GM18508 (cell line): Measurements from ENCODE around the gene ANKH.
"Not testable (repeated sequence)": the region's sequence is repeated elsewhere in the genome, so short reads cannot be mapped to it uniquely, and the experiment has no call there.

Experiments
- ATAC-seq: cut with Tn5 transposase; IDR thresholded peaks from one replicate; pipeline ENCODE4 v1.9.1; 2021; ENCODE audit warnings: moderate number of reproducible peaks; ENCODE audit not compliant: insufficient read depth, unreplicated experiment

Gene ANKH

GRCh38 chr5:14884062-14884612 is 12.6 kb upstream of the ANKH start:
- no peak for ATAC-seq

GRCh38 chr5:14882658-14883580 is 11.3 kb upstream of the ANKH start:
- no peak for ATAC-seq

DNA sequence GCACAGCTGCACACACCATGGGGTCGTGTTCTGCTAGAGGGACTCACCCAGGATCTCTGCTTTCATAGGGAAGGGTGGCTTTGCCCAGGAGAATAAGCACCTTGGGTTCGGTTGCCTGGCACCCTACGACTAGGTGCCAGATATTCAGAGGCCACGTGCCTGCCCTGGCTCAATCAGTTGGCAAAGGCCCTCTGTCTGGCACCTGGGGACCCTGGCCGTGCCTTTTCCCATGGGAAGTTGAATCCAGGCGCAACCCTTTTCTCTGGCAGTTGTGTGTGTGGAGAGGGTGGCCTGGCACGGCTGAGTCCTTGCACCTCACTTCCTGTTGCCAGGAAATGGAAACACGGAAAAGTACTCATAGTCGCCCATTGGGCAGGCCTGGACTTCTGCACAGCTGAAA is 10.2 kb upstream of the ANKH start:
- ATAC-seq, result no peak

DNA sequence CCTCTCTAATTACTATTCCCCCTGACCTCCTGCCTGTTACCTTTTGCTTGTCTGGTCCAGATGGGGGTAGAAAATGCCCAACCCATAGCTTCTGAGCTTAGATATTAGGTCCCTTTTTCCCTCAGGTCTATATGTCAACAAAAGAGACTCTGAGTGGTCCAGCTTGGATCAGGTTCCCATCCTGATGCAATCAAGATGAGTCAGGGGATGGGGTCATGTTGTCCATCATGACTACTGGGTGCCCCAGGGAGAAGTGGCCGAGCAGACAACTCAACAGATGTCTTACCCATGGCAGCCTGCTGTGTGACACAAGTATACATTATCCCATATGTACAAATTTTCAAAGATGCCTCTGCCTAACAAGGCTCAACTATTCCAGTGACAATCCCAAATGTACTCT is 9.1 kb upstream of the ANKH start:
- ATAC-seq, result no peak

GRCh38 chr5:14879937-14880589 is 8.5 kb upstream of the ANKH start:
- ATAC-seq, result no peak

- ATAC-seq, result no peak
These were observed 7.8 kb upstream of the ANKH start for GRCh38 chr5:14879393-14879792.

DNA sequence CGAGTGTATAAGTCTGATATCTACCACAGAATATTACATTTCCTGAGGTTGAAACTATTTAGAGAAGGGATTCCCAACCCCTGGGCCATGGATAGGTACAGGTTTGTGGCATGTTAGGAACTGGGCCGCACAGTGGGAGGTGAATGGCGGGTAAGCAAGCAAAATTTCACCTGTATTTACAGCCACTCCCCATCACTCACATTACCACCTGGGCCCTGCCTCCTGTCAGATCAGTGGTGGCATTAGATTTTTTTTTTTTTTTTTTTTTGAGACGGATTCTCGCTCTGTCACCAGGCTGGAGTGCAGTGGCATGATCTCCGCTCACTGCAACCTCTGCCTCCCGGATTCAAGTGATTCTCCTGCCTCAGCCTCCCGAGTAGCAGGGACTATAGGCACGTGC is 6.6 kb upstream of the ANKH start:
- not testable (repeated sequence) for ATAC-seq

GRCh38 chr5:14876095-14876494 is 4.5 kb upstream of the ANKH start:
- no peak for ATAC-seq

DNA sequence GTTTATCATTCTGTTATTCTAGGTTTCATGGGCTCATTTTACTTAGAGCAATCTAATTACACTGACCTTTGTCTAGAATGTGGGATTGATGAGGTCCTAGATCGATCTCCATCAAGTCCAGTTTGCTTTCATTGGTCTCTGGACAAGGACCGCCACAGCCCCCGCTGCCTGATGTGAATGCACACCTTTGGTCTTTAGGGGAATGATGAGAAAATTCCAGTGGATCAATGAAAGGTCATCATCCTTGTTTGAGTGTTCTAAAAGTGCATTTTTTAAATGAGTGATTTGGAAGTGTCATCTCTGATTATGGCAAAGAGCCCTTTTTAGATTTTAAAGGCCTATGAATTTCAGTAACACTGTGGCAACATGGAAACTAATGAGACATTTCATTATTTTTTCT is 2.2 kb upstream of the ANKH start:
- no peak for ATAC-seq

GRCh38 chr5:14873093-14873492 is 1.5 kb upstream of the ANKH start:
- no peak for ATAC-seq

- ATAC-seq, result peak; percentile 23
These were observed 752 bp upstream of the ANKH start for GRCh38 chr5:14872070-14872989.

- no peak for ATAC-seq
These were observed 1.0 kb downstream of the ANKH start for GRCh38 chr5:14870337-14871213.

GRCh38 chr5:14869668-14870164 is 1.9 kb downstream of the ANKH start:
- ATAC-seq, result no peak

- ATAC-seq, result no peak
These were observed 2.3 kb downstream of the ANKH start for GRCh38 chr5:14869233-14869632.

- ATAC-seq, result no peak
These were observed 2.8 kb downstream of the ANKH start for GRCh38 chr5:14868771-14869170.

- no peak for ATAC-seq
These were observed 7.3 kb downstream of the ANKH start for GRCh38 chr5:14864181-14864812.

DNA sequence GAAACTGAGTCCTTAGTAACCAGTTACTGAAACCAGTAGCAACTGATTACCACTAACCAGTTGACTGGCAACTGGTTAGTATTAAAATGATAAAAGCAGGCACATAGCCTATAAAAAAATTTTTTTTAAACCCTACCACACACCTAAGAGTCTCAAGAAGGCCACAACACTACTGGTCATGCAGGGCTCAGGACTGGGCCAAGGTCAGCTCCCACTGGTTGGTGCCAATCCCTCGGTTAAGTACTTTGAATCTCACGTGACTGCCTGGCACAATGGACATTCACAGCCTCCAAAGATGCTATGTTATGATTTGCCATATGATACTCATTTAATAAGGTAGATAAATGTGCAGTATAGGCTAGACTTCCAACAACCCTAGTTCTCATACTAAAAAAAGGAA is 8.5 kb downstream of the ANKH start:
- ATAC-seq, result no peak

DNA sequence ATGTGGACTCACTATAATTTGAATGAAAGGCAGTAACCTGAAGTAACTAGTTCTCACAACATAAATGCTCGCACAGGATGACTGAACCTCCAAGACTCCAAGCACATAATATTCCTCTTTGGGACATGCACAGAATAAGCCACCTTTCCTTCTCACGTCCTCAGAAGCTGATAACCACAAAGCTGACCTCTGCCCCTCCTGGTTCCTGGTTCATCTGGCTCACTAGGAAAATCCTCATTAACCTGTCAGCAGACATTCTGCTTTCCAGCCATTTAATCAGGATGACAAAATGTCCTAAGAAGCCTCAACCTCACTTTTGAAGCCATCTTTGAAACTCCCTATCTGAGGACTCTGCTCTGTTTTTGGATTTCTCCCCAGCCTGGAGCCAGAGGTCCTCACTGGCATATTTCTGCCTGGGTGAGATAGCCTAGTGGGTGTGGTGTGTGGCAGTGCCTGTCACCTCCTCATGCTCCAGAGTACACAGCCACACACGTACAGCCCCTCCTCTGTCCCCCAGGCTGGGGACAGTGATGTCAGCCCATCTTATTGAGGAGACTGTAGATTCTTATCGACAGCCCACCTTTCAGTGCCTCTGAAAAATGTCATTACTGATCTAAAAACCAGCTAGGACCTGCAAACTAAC is 10.3 kb downstream of the ANKH start:
- ATAC-seq, result no peak
